SK-N-SH (cell line): Measurements from ENCODE around the gene OR10G3. TPM values are rescaled to one million over a fixed set of nuclear protein-coding genes. Genes with fewer than 3 reads are reported as not detected.

ENCODE experiments used
- CTCF ChIA-PET: fragments of 300-600, 350-600 bp; formaldehyde crosslinking; extraction: SDS; loops from one replicate; lab custom pipeline; 2021; lab: Yijun Ruan, JAX
- POLR2A ChIA-PET: fragments of 350-600 bp; sonication (Branson Sonifier 250); formaldehyde crosslinking; extraction: SDS; loops from one replicate; lab custom pipeline; 2020; ENCODE audit warnings: antibody characterized with exemption, inconsistent platforms; lab: Yijun Ruan, JAX
- DNase-seq: peaks from one replicate; pipeline ENCODE4 v3.0.0; 2012
- H2AFZ ChIP-seq: fragments of 200-600 bp; sonication (generic); 2 replicates; pipeline ENCODE4 v1.8.1; 2016; ENCODE audit warnings: antibody characterized with exemption, mild to moderate bottlenecking, low read depth
- H3F3A ChIP-seq: fragments of 200-600 bp; sonication (generic); replicated peaks from 2 replicates; pipeline ENCODE3; 2016; ENCODE audit warnings: antibody characterized with exemption, mild to moderate bottlenecking; ENCODE audit not compliant: insufficient read depth
- H3K27ac ChIP-seq, 2 experiments: fragments of 200-500 bp in 1 of 2; fragments of 200-600 bp in 1 of 2; sonication (Bioruptor generic) in 1 of 2; sonication (generic), shearing (Covaris generic) in 1 of 2; 2 replicates each; pipeline versions ENCODE4 v1.5.1 to v1.6.1; 2014 to 2016; ENCODE audit warnings: low read depth in 2 of 2, inconsistent platforms in 1 of 2, low read length in 1 of 2, mild to moderate bottlenecking in 1 of 2, mixed read lengths in 1 of 2
- H3K27me3 ChIP-seq: fragments of 200-600 bp; sonication (generic), shearing (Covaris generic); 2 replicates; pipeline ENCODE4 v1.6.1; 2016; ENCODE audit warnings: mixed run types; ENCODE audit not compliant: insufficient read depth
- H3K36me3 ChIP-seq, 2 experiments: fragments of 200-500 bp in 1 of 2; fragments of 200-600 bp in 1 of 2; sonication (Bioruptor generic) in 1 of 2; sonication (generic) in 1 of 2; replicated peaks in 1 of 2; 2 replicates each; pipeline versions ENCODE3 to v1.5.1; 2014 to 2016; ENCODE audit warnings: low read length in 1 of 2, mild to moderate bottlenecking in 1 of 2; ENCODE audit not compliant: insufficient read depth in 2 of 2, control insufficient read depth in 1 of 2
- H3K4me1 ChIP-seq, 2 experiments: fragments of 200-500 bp in 1 of 2; fragments of 200-600 bp in 1 of 2; sonication (Bioruptor generic) in 1 of 2; sonication (generic), shearing (Covaris generic) in 1 of 2; 2 replicates each; pipeline versions ENCODE4 v1.5.1 to v1.6.1; 2014 to 2016; ENCODE audit warnings: low read depth in 1 of 2, low read length in 1 of 2, mixed run types in 1 of 2; ENCODE audit not compliant: insufficient read depth in 2 of 2, control insufficient read depth in 1 of 2
- H3K4me2 ChIP-seq: fragments of 200-600 bp; sonication (generic), shearing (Covaris generic); 2 replicates; pipeline ENCODE4 v1.6.1; 2017; ENCODE audit warnings: mixed run types
- H3K4me3 ChIP-seq, 2 experiments: fragments of 200-500 bp in 1 of 2; fragments of 200-600 bp in 1 of 2; sonication (Bioruptor generic) in 1 of 2; sonication (generic), shearing (Covaris generic) in 1 of 2; 2 replicates each; pipeline versions ENCODE4 v1.5.1 to v1.8.1; 2014 to 2016; ENCODE audit warnings: low read depth in 2 of 2, inconsistent platforms in 1 of 2, low read length in 1 of 2, mild to moderate bottlenecking in 1 of 2, mixed read lengths in 1 of 2, moderate library complexity in 1 of 2
- H3K79me2 ChIP-seq: fragments of 200-600 bp; sonication (generic); 2 replicates; pipeline ENCODE4 v1.8.1; 2017; ENCODE audit warnings: mild to moderate bottlenecking; ENCODE audit not compliant: insufficient read depth
- H3K9ac ChIP-seq: fragments of 200-600 bp; sonication (generic); 2 replicates; pipeline ENCODE4 v1.6.1; 2017; ENCODE audit warnings: mixed run types
- H3K9me2 ChIP-seq: fragments of 200-600 bp; sonication (generic); 2 replicates; pipeline ENCODE4 v1.6.1; 2017; ENCODE audit warnings: mixed run types
- H3K9me3 ChIP-seq: fragments of 200-600 bp; sonication (generic); 2 replicates; pipeline ENCODE4 v1.6.1; 2017; ENCODE audit warnings: mixed run types, mild to moderate bottlenecking, moderate library complexity
- H4K20me1 ChIP-seq: fragments of 200-600 bp; sonication (generic); 2 replicates; pipeline ENCODE4 v1.6.1; 2017; ENCODE audit warnings: mild to moderate bottlenecking, mixed run types; ENCODE audit not compliant: insufficient read depth
- CTCF ChIP-seq: fragments of 200-600 bp; sonication (generic); IDR thresholded peaks from 2 replicates; pipeline ENCODE4 v1.6.1; 2017; ENCODE audit warnings: antibody characterized with exemption, mild to moderate bottlenecking, moderate library complexity
- EZH2phosphoT487 ChIP-seq: fragments of 200-600 bp; sonication (generic); IDR thresholded peaks from 2 replicates; pipeline ENCODE4 v1.6.1; 2017; ENCODE audit warnings: low read depth, mixed run types, mild to moderate bottlenecking, antibody characterized with exemption, moderate library complexity, borderline replicate concordance
- GATA2 ChIP-seq: sonication (generic); formaldehyde crosslinking; IDR thresholded peaks from 2 replicates; pipeline ENCODE4 v1.5.0; 2020; ENCODE audit warnings: mild to moderate bottlenecking, missing genetic modification reagents
- JUND ChIP-seq: IDR thresholded peaks from 2 replicates; pipeline ENCODE4 v1.4.0; 2012
- MAX ChIP-seq: IDR thresholded peaks from 2 replicates; pipeline ENCODE4 v1.4.0; 2012; ENCODE audit warnings: low read depth
- MEF2A ChIP-seq: IDR thresholded peaks from 2 replicates; pipeline ENCODE4 v1.4.0; 2012; ENCODE audit warnings: low read depth, borderline replicate concordance
- MXI1 ChIP-seq: IDR thresholded peaks from 2 replicates; pipeline ENCODE4 v1.6.1; 2012; ENCODE audit warnings: mild to moderate bottlenecking, low read depth, low read length, improper control_type of control experiment
- POLR2AphosphoS5 ChIP-seq: IDR thresholded peaks from 2 replicates; pipeline ENCODE4 v1.6.1; 2012; ENCODE audit warnings: low read depth, low read length
- REST ChIP-seq: IDR thresholded peaks from 2 replicates; pipeline ENCODE4 v1.6.1; 2012; ENCODE audit warnings: mild to moderate bottlenecking, low read depth, low read length, moderate library complexity
- RFX5 ChIP-seq: IDR thresholded peaks from 2 replicates; pipeline ENCODE4 v1.6.1; 2012; ENCODE audit warnings: mild to moderate bottlenecking, improper control_type of control experiment, low read length
- SMC3 ChIP-seq: IDR thresholded peaks from 2 replicates; pipeline ENCODE4 v1.6.1; 2012; ENCODE audit warnings: low read depth, low read length, improper control_type of control experiment
- TCF12 ChIP-seq: IDR thresholded peaks from 2 replicates; pipeline ENCODE4 v1.4.0; 2012
- USF1 ChIP-seq: IDR thresholded peaks from 2 replicates; pipeline ENCODE4 v1.4.0; 2012; ENCODE audit warnings: low read depth, borderline replicate concordance
- WGBS: methylation state at CpG from one replicate; pipeline ENCODE4 v1.1.6; 2017; ENCODE audit warnings: low lambda C conversion rate; 5-methylcytosine and 5-hydroxymethylcytosine counted together
- polyA plus RNA-seq, 3 experiments: library from polyadenylated mRNA; depleted of rRNA; stranded (reverse); fragments of >200 nt; gene quantifications; 2 replicates each; pipeline ENCODE4 v1.2.3, GENCODE V29; 2012

The OR10G3 gene
- polyA plus RNA-seq, 1 of the 3 experiments (the other 2 are of a cell fraction) = not detected

- TF ChIP-seq EZH2phosphoT487 (no peak), GATA2 (CRISPR knock-in tag) (no peak)
- TF ChIP-seq, all 33 proteins: peak for 0
Observed at GRCh38 chr14:21543521-21543960, 36.3 kb downstream of the OR10G3 start (continued).

- ChIA-PET CTCF (interaction anchor here (1.8 kb wide), 1 partner anchor 43 kb away, joined by 7 read pairs; no protein-coding TSS in a partner anchor), POLR2A (no interaction called here)
- H3K9me3 ChIP-seq = no peaks in the 10 kb centered on the region
- H2AFZ ChIP-seq = no peak overlapping the region
- peaks cover 7% of the 10 kb centered on the region; the same call in 1 of the 2 replicates for H3K27me3 ChIP-seq
- H3K4me1 ChIP-seq = peaks cover 0 to 3% of the 10 kb centered on the region in 2 experiments; a peak in 2 of 4 replicates
- H3K4me2 ChIP-seq = no peak overlapping the region
- no peak for DNase-seq
- no peak overlapping the region for H3K4me3 ChIP-seq
- no peak overlapping the region for H3K27ac ChIP-seq
- H3K9ac ChIP-seq = no peak overlapping the region
- 90% methylated on average over 7 of the region's 9 CpGs for WGBS
- no peaks in the 10 kb centered on the region for H3F3A ChIP-seq
- H3K36me3 ChIP-seq = no peaks in the 10 kb centered on the region
- H3K9me2 ChIP-seq = no peaks in the 10 kb centered on the region
- H3K79me2 ChIP-seq = no peaks in the 10 kb centered on the region
- no peaks in the 10 kb centered on the region for H4K20me1 ChIP-seq
- TF ChIP-seq USF1 = no peak
- TF ChIP-seq TCF12 = no peak
- TF ChIP-seq POLR2AphosphoS5 = no peak
- TF ChIP-seq REST = no peak
- no peak for TF ChIP-seq MXI1
- TF ChIP-seq JUND = no peak
- TF ChIP-seq EZH2phosphoT487 = no peak
- no peak for TF ChIP-seq MEF2A
- no peak for TF ChIP-seq CTCF
- TF ChIP-seq SMC3 = no peak
- no peak for TF ChIP-seq MAX
- no peak for TF ChIP-seq RFX5
Observed at GRCh38 chr14:21541413-21542074, 38.3 kb downstream of the OR10G3 start.
